HEK293 (cell line): Measurements from ENCODE around the gene HIC1.

ENCODE experiments used
- CTCF ChIA-PET: fragments of 350-600 bp; formaldehyde crosslinking; extraction: SDS; loops from one replicate; lab custom pipeline; 2021; ENCODE audit warnings: antibody characterized with exemption; lab: Yijun Ruan, JAX
- POLR2A ChIA-PET: fragments of 300-600 bp; formaldehyde crosslinking; extraction: SDS; loops from one replicate; lab custom pipeline; 2020; ENCODE audit warnings: antibody characterized with exemption, inconsistent platforms; lab: Yijun Ruan, JAX
- H3K27ac ChIP-seq: fragments of 200-500 bp; sonication (Bioruptor generic); 2 replicates; pipeline ENCODE4 v1.5.1; 2014; ENCODE audit warnings: low read depth, low read length, control low read depth, inconsistent platforms; ENCODE audit errors: extremely low read depth
- H3K36me3 ChIP-seq, 2 experiments: fragments of 200-500 bp in 1 of 2; sonication (Bioruptor generic) in 1 of 2; 1 replicate in 1 of 2; 2 replicates in 1 of 2; pipeline ENCODE4 v1.5.1; 2014 to 2017; ENCODE audit warnings: inconsistent platforms in 2 of 2, low read length in 2 of 2; ENCODE audit not compliant: control insufficient read depth in 2 of 2, insufficient read depth in 1 of 2
- H3K4me1 ChIP-seq: fragments of 200-500 bp; sonication (Bioruptor generic); 2 replicates; pipeline ENCODE4 v1.5.1; 2014; ENCODE audit warnings: mild to moderate bottlenecking, low read length, inconsistent platforms; ENCODE audit not compliant: control insufficient read depth, insufficient read depth
- H3K4me3 ChIP-seq: 2 replicates; pipeline ENCODE4 v1.5.1; 2011; ENCODE audit warnings: low read depth, mild to moderate bottlenecking, control low read depth, low read length, moderate library complexity
- H3K9me3 ChIP-seq: fragments of 200-500 bp; sonication (Bioruptor generic); 2 replicates; pipeline ENCODE4 v1.5.1; 2014; ENCODE audit warnings: low read depth, low read length, inconsistent platforms; ENCODE audit not compliant: control insufficient read depth, insufficient read depth
- BCL6B ChIP-seq: fragments of 450-650 bp; formaldehyde crosslinking; IDR thresholded peaks from 2 replicates; pipeline ENCODE4 v1.5.1; 2017; ENCODE audit warnings: missing biosample characterization, missing genetic modification characterization
- EGR2 ChIP-seq: fragments of 450-650 bp; formaldehyde crosslinking; IDR thresholded peaks from 2 replicates; pipeline ENCODE4 v1.5.1; 2016; ENCODE audit warnings: low read depth, missing biosample characterization, missing genetic modification characterization
- GLIS2 ChIP-seq: fragments of 450-650 bp; formaldehyde crosslinking; IDR thresholded peaks from 2 replicates; pipeline ENCODE4 v1.5.1; 2016; ENCODE audit warnings: missing biosample characterization, missing genetic modification characterization
- KLF7 ChIP-seq: fragments of 450-650 bp; formaldehyde crosslinking; IDR thresholded peaks from 2 replicates; pipeline ENCODE4 v1.5.1; 2016; ENCODE audit warnings: missing biosample characterization, missing genetic modification characterization, borderline replicate concordance
- PRDM1 ChIP-seq: fragments of 450-650 bp; formaldehyde crosslinking; IDR thresholded peaks from 2 replicates; pipeline ENCODE4; 2016; ENCODE audit warnings: missing biosample characterization, missing genetic modification characterization
- ZBTB21 ChIP-seq: fragments of 450-650 bp; formaldehyde crosslinking; IDR thresholded peaks from 2 replicates; pipeline ENCODE4 v1.5.1; 2017; ENCODE audit warnings: missing biosample characterization, missing genetic modification characterization
- ZFHX2 ChIP-seq: fragments of 450-650 bp; formaldehyde crosslinking; conservative IDR thresholded peaks from 2 replicates; pipeline ENCODE4 v1.5.1; 2016; ENCODE audit warnings: missing biosample characterization, missing genetic modification characterization
- ZIC2 ChIP-seq: fragments of 450-650 bp; formaldehyde crosslinking; IDR thresholded peaks from 2 replicates; pipeline ENCODE4 v1.5.1; 2016; ENCODE audit warnings: missing biosample characterization, missing genetic modification characterization
- ZNF132 ChIP-seq: fragments of 450-650 bp; formaldehyde crosslinking; IDR thresholded peaks from 2 replicates; pipeline ENCODE4 v1.5.1; 2017; ENCODE audit warnings: missing biosample characterization, missing genetic modification characterization, borderline replicate concordance
- ZNF302 ChIP-seq: fragments of 450-650 bp; formaldehyde crosslinking; IDR thresholded peaks from 2 replicates; pipeline ENCODE4 v1.5.1; 2016; ENCODE audit warnings: missing biosample characterization, missing genetic modification characterization, low read depth
- ZNF398 ChIP-seq: fragments of 450-650 bp; formaldehyde crosslinking; IDR thresholded peaks from 2 replicates; pipeline ENCODE4 v1.5.1; 2017; ENCODE audit warnings: missing biosample characterization, missing genetic modification characterization
- ZNF561 ChIP-seq: fragments of 450-650 bp; IDR thresholded peaks from 2 replicates; pipeline ENCODE4 v1.5.1; 2018; ENCODE audit warnings: missing biosample characterization, missing genetic modification characterization, borderline replicate concordance
- ZNF596 ChIP-seq: fragments of 450-650 bp; IDR thresholded peaks from 2 replicates; pipeline ENCODE4 v1.5.0; 2018; ENCODE audit warnings: missing biosample characterization, mild to moderate bottlenecking, missing genetic modification characterization, moderate library complexity
- ZNF677 ChIP-seq: fragments of 450-650 bp; IDR thresholded peaks from 2 replicates; pipeline ENCODE4 v1.5.0; 2018; ENCODE audit warnings: missing biosample characterization, mild to moderate bottlenecking, missing genetic modification characterization, moderate library complexity
- ZNF707 ChIP-seq: fragments of 450-650 bp; formaldehyde crosslinking; IDR thresholded peaks from 2 replicates; pipeline ENCODE4 v1.5.1; 2016; ENCODE audit warnings: missing biosample characterization, missing genetic modification characterization
- ZSCAN18 ChIP-seq: fragments of 450-650 bp; formaldehyde crosslinking; IDR thresholded peaks from 2 replicates; pipeline ENCODE4 v1.5.1; 2016; ENCODE audit warnings: missing biosample characterization, missing genetic modification characterization
- TF ChIP-seq, protein P1 (sequence below): fragments of 450-650 bp; formaldehyde crosslinking; IDR thresholded peaks from 2 replicates; pipeline ENCODE4 v1.5.1; 2016; ENCODE audit warnings: missing biosample characterization, missing genetic modification characterization
- TF ChIP-seq, protein P2 (sequence below): fragments of 450-650 bp; formaldehyde crosslinking; IDR thresholded peaks from 2 replicates; pipeline ENCODE4 v1.5.1; 2016; ENCODE audit warnings: missing biosample characterization, missing genetic modification characterization, borderline replicate concordance
- TF ChIP-seq, protein P3 (sequence below): fragments of 450-650 bp; formaldehyde crosslinking; conservative IDR thresholded peaks from 2 replicates; pipeline ENCODE4 v1.5.1; 2016; ENCODE audit warnings: low read depth, missing biosample characterization, missing genetic modification characterization

The HIC1 gene

DNA sequence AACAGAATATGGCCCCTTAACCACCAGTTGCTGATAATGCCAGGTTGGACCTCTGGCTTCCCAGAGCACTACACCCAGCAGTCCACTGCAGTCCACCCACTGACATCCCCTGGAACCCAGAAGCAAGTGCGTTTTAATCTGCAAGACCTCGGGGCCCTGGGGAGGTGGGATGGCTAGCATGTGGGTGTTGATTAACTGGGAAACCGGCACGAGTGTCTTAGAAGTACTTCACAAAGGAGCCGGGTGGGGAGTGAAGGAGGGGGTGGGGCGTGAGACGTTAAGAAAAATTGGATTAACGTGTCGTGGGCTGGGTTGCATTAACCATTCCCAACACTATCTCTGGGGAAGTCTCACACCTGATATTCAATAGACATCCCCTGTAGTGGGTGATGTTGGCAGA is 6.1 kb upstream of the HIC1 start (continued):
- TF ChIP-seq ZBTB21 (tag by site-specific recombination) (no peak), ZNF398 (tag by site-specific recombination) (no peak), ZNF707 (no peak)
- TF ChIP-seq, protein P1, sequence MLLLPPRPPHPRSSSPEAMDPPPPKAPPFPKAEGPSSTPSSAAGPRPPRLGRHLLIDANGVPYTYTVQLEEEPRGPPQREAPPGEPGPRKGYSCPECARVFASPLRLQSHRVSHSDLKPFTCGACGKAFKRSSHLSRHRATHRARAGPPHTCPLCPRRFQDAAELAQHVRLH (tag by site-specific recombination), result no peak
- TF ChIP-seq, protein P2, sequence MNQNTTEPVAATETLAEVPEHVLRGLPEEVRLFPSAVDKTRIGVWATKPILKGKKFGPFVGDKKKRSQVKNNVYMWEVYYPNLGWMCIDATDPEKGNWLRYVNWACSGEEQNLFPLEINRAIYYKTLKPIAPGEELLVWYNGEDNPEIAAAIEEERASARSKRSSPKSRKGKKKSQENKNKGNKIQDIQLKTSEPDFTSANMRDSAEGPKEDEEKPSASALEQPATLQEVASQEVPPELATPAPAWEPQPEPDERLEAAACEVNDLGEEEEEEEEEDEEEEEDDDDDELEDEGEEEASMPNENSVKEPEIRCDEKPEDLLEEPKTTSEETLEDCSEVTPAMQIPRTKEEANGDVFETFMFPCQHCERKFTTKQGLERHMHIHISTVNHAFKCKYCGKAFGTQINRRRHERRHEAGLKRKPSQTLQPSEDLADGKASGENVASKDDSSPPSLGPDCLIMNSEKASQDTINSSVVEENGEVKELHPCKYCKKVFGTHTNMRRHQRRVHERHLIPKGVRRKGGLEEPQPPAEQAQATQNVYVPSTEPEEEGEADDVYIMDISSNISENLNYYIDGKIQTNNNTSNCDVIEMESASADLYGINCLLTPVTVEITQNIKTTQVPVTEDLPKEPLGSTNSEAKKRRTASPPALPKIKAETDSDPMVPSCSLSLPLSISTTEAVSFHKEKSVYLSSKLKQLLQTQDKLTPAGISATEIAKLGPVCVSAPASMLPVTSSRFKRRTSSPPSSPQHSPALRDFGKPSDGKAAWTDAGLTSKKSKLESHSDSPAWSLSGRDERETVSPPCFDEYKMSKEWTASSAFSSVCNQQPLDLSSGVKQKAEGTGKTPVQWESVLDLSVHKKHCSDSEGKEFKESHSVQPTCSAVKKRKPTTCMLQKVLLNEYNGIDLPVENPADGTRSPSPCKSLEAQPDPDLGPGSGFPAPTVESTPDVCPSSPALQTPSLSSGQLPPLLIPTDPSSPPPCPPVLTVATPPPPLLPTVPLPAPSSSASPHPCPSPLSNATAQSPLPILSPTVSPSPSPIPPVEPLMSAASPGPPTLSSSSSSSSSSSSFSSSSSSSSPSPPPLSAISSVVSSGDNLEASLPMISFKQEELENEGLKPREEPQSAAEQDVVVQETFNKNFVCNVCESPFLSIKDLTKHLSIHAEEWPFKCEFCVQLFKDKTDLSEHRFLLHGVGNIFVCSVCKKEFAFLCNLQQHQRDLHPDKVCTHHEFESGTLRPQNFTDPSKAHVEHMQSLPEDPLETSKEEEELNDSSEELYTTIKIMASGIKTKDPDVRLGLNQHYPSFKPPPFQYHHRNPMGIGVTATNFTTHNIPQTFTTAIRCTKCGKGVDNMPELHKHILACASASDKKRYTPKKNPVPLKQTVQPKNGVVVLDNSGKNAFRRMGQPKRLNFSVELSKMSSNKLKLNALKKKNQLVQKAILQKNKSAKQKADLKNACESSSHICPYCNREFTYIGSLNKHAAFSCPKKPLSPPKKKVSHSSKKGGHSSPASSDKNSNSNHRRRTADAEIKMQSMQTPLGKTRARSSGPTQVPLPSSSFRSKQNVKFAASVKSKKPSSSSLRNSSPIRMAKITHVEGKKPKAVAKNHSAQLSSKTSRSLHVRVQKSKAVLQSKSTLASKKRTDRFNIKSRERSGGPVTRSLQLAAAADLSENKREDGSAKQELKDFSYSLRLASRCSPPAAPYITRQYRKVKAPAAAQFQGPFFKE (tag by site-specific recombination), result no peak

- Histone ChIP-seq H3K36me3 (peaks cover 0 to 3% of the 10 kb centered on the region in 2 experiments; a peak in 2 of 3 replicates), H3K9me3 (no peaks in the 10 kb centered on the region), H3K27ac (peak overlapping the region; percentile 41; the same call in 1 of the 2 replicates), H3K4me1 (peaks cover 10% of the 10 kb centered on the region), H3K4me3 (peak overlapping the region; percentile 56)
- ChIA-PET POLR2A (interaction anchor here (0.5 to 1.3 kb wide), 3 partner anchors 125 to 333 kb away, joined by 3 to 4 read pairs (median 3); no protein-coding TSS in a partner anchor), CTCF (interaction anchor here (1.7 to 1.9 kb wide), 2 partner anchors 140 to 195 kb away, joined by 5 to 7 read pairs; no protein-coding TSS in a partner anchor)
- TF ChIP-seq ZNF596 (tag by site-specific recombination) (0 out of 2 replicates have a peak, but pooled peaks have one; percentile 9), ZIC2 (tag by site-specific recombination) (no peak), GLIS2 (tag by site-specific recombination) (peak; percentile 56), EGR2 (tag by site-specific recombination) (peak; percentile 53; the same call in 1 of the 2 replicates), ZNF302 (tag by site-specific recombination) (no peak), ZNF561 (tag by site-specific recombination) (peak; percentile 12; the same call in 1 of the 2 replicates), ZNF132 (tag by site-specific recombination) (no peak), KLF7 (tag by site-specific recombination) (no peak), ZFHX2 (tag by site-specific recombination) (peak; percentile 97), BCL6B (tag by site-specific recombination) (no peak), ZSCAN18 (tag by site-specific recombination) (no peak), PRDM1 (tag by site-specific recombination) (no peak), ZNF677 (0 out of 2 replicates have a peak, but pooled peaks have one; percentile 34)
- TF ChIP-seq, protein P3, sequence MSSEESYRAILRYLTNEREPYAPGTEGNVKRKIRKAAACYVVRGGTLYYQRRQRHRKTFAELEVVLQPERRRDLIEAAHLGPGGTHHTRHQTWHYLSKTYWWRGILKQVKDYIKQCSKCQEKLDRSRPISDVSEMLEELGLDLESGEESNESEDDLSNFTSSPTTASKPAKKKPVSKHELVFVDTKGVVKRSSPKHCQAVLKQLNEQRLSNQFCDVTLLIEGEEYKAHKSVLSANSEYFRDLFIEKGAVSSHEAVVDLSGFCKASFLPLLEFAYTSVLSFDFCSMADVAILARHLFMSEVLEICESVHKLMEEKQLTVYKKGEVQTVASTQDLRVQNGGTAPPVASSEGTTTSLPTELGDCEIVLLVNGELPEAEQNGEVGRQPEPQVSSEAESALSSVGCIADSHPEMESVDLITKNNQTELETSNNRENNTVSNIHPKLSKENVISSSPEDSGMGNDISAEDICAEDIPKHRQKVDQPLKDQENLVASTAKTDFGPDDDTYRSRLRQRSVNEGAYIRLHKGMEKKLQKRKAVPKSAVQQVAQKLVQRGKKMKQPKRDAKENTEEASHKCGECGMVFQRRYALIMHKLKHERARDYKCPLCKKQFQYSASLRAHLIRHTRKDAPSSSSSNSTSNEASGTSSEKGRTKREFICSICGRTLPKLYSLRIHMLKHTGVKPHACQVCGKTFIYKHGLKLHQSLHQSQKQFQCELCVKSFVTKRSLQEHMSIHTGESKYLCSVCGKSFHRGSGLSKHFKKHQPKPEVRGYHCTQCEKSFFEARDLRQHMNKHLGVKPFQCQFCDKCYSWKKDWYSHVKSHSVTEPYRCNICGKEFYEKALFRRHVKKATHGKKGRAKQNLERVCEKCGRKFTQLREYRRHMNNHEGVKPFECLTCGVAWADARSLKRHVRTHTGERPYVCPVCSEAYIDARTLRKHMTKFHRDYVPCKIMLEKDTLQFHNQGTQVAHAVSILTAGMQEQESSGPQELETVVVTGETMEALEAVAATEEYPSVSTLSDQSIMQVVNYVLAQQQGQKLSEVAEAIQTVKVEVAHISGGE (tag by site-specific recombination), result peak; percentile 45; the same call in 1 of the 2 replicates
Observed at GRCh38 chr17:2049333-2050299, 5.3 kb upstream of the HIC1 start.
